Hematopoietic multipotent progenitor cell treated with erythropoietin and hydrocortisone succinate and interleukin-3 and kit ligand, for 4 days (in vitro differentiated cells): Measurements from ENCODE around the gene GIMAP6.
A peak's percentile ranks its signal among the peaks of the same experiment; 100 is the strongest.
"Not testable (repeated sequence)": the region's sequence is repeated elsewhere in the genome, so short reads cannot be mapped to it uniquely, and the experiment has no call there.

Experiments
- DNase-seq: peaks from one replicate; pipeline ENCODE4 v3.0.0-alpha.2; 2015

Gene GIMAP6

DNA sequence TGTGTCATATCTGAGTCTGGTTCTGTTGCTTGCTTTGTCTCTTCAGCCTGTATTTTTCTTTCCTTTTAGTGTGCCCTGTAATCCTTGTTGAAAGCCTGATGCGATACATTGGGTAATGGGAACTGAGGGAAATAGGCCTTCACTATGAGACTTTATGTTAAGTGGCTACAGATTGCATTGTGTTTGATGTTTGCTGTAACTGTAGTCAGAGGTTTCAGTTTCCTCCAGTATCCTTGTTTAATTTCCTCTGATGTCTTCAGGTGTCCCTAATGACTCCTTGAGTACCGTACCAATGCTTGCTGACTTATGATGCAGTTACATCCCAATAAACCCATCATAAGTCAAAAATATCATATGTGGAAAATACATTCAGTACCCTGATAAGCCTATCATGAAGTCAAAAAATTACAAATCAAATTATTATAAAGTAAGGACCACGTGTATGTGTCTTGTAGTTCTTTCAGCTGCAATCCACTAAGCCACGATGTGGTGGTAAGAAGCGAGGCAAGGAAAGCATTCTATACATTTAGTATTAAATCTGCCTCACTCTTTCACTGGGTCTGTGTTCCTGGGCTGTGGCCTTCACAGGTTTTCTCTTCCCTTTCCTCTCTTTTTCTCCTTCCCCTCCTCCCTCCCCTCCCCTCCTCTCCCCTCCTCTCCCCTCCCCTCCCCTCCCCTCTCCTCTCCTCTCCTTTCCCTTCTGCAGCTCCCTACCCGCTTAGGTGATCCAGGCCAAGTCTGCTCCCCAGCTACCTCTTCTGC is 13.3 kb upstream of the GIMAP6 start:
- DNase-seq = no peak

- no peak for DNase-seq
These were observed 10.7 kb upstream of the GIMAP6 start for GRCh38 chr7:150642926-150643325.

DNA sequence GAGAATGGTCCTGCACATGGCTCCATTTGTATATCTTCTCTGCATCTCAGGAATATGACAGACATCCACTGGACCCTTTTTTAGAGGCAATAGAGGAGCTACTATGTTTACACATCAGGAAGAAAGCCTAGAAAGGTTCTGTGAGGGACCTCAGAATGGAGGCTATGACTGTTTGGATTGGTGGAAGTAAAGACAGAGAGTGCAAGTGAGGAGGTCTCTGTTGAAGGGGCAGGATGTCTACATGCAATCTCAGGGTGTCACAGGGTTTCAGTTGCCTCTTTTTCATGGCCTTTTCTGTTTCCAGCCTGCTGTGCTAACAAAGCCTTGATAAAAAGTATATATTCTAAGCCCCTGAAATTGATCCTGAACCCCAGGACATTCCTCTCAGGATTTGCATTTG is 9.7 kb upstream of the GIMAP6 start:
- no peak for DNase-seq

DNA sequence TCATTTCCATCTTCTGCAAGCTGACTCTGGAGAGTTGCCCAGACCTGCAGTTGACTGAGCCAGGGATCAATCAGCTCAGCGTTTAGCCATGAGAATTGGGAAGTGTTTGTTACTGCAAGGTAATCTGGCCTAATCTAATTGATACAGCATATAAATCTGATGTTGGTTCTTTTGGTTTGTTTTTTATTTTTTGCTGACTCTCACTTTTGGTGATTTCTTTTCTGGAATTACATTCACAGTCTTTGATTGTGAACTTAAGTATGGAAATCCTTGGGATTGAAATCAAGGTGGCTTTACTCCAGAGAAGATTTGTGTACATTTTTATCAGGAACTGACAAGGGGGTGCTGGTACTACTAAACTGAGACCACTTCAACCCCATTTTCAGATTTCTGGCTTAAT is 1.7 kb upstream of the GIMAP6 start:
- no peak for DNase-seq

DNA sequence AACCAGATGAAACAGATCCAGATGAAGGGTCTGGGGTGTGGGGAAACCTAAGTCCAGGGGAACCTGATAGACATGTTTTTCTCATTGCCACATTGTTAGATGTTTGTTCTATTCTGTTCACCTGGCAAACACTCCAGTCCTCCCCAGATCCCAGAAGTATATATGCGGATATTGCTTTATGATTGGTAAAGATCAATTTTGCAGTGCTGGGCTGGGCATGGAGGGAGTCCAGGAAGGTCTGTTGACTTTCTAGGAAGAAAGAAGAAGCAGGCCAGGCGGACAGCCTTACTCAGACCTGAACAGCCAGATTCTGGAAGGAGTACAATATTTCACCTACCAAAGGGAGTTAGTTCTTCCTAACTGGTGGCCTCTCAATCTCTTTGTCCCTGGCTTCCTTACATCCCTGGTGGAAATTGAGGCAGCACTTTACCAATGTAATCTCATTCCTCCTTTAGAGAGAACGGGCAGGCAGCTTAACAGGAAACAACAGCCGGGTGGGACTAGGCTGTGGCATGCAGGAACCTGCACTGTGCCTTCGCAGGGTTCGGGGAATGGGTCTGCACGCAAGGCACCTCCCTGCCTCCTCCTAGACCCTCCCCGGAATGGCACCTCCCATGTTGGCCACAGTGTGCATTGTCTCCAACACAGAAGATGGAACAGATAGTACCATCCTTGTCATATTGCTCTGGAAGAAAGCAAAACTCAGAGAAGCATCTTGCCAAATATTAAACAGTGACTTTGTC is 930 bp downstream of the GIMAP6 start:
- DNase-seq = peak; percentile 71

- DNase-seq = no peak
These were observed 2.8 kb downstream of the GIMAP6 start for GRCh38 chr7:150629347-150629746.

GRCh38 chr7:150627959-150628358 is 4.2 kb downstream of the GIMAP6 start:
- DNase-seq = no peak

DNA sequence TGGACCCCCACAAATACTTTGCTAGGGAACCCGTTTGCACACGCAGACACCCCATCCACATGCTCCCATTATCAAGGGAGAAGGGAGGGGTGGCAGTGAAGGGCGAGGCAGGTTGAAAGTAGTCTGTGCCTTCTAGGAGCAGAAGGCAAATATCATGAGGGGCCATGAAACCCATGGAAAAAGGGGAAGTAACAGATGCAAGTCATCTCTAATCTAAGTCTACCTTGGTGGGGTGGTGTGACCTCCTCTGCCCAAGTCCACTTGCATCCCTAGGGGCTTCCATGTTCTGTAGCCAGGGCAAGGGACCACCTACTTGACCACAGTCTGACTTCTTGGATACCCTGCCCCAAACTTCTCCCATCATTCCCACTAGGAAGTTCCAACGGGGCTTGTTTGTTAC is 5.5 kb downstream of the GIMAP6 start:
- DNase-seq = peak; percentile 59

DNA sequence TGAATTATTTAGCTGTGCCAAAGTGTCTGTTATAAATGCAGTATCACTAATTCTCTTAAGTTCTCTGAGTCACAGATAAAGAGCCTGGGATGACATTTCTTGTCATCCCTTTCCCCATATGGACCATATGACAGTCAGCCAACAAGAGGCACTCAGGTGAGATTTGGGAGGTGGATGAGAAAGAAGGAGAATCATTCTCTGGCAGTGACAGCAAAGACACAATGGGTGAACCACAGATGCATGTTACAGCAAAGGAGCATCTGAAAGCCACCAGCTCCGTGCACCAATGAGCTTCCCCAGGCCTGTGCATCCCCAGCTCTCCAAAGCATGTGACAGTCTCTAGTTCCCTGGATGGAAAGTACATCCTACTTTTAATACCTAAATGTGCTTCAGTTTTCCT is 10.8 kb downstream of the GIMAP6 start:
- no peak for DNase-seq

DNA sequence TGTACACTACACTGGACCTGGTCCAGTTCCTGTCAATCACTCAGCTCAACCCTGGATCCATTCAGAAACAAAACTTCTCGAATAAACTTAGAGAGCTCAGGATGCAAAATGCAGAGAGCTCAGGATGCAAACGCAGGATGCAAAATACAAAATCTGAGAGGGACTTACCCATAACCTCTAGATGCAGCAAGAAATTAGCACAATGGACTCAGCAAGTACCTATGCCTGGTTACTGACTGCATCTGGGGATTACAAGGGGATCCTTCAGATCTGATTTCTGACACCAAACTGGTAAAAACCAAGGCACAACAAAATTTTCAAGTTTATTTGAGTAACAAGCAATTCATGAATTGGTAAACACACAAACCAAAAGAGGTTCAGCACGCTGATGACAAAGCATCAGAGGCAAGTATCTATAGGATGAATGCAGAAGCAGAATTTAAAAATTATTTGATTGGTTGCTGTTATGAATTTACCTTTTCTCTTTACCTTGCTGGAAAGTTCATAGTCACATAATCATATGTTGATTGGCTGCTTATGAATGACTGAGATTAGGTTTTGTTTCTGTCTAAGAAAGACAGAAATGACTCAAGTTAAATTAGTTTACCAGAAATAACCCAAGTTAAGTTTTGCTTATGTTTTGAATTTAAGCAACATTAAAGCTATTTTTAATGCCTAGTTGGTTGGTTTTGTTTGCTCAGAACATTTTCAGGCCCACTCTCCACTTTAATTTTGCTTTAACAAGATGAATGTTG is 11.4 kb downstream of the GIMAP6 start:
- DNase-seq = no peak

- no peak for DNase-seq
These were observed 12.1 kb downstream of the GIMAP6 start for GRCh38 chr7:150620061-150620460.

- not testable (repeated sequence) for DNase-seq
These were observed 16.9 kb downstream of the GIMAP6 start for GRCh38 chr7:150615221-150615755.

DNA sequence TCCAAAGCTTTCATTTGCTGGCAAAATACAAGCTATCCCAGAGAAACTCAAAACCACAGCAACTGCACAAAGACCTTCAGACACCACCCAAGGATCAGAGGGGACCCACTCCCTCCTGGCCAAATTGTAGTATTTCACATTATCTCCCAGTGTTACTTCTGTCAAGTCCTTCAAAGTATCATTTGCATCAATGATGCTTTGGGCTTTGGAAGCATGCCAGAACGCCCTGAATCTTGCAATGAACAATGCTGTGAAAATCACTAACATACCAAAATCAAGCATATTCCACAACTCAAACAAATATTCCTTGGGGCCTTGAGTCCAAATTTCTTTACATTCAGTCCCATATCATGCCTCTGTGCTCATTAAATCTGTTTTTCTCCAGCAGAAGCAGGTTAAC is 17.8 kb downstream of the GIMAP6 start:
- not testable (repeated sequence) for DNase-seq

GRCh38 chr7:150613880-150614279 is 18.3 kb downstream of the GIMAP6 start:
- no peak for DNase-seq

DNA sequence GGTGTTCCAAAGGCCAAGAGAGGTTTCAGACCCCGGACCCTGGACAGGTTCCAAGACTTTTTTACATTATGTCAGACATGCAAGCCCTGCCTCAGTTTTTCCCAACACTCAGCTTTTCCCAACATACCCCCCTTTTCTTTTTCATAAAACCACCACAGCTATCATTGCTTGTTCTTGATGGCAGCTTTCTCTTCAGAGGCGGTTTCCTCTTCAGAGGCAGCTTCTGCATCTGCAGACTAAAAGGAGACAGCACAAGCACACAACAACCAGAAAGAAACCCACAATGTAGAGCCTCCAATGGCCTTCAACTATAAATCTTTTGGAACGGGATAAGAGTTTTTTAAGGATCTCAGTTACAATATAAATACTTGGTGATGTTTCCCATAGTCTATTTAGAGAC is 19.3 kb downstream of the GIMAP6 start:
- DNase-seq = no peak

- DNase-seq = no peak
These were observed 22.0 kb downstream of the GIMAP6 start for GRCh38 chr7:150610233-150610632.

- DNase-seq = not testable (repeated sequence)
These were observed 28.6 kb downstream of the GIMAP6 start for GRCh38 chr7:150603600-150603999.

DNA sequence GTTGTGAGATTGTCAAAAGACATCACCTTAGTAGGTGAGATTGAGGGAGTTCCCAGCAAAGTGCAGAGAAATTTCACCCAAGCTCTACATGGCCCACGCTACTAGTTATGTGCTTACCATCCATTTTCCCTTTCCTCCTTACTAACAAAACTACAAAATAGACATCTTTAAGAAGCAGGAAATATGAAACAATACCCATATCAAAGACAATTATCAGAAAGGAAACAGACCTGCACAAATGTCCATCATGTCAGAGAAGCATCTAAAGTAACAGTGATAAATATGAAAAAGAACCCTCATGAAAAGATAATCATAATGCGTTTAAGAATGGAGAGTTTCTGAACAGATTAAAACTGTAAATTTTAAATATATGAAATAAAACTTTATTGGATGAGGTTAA is 36.8 kb downstream of the GIMAP6 start:
- no peak for DNase-seq

GRCh38 chr7:150594805-150595204 is 37.4 kb downstream of the GIMAP6 start:
- no peak for DNase-seq

GRCh38 chr7:150587551-150587950 is 44.6 kb downstream of the GIMAP6 start:
- no peak for DNase-seq

- DNase-seq = no peak
These were observed 45.4 kb downstream of the GIMAP6 start for GRCh38 chr7:150586785-150587152.

GRCh38 chr7:150586068-150586784 is 46.0 kb downstream of the GIMAP6 start:
- DNase-seq = peak; percentile 47

- DNase-seq = no peak
These were observed 47.0 kb downstream of the GIMAP6 start for GRCh38 chr7:150585199-150585598.
